Measurements from ENCODE around the gene DNAJC21. TPM values are rescaled to one million over a fixed set of nuclear protein-coding genes. Genes with fewer than 3 reads are reported as not detected.
A peak's percentile ranks its signal among the peaks of the same experiment; 100 is the strongest.

Gene DNAJC21
- total and polyA plus RNA-seq, 2 of the 4 experiments (the other 2 are of a cell fraction), result 8.8 to 12.7 TPM

DNA sequence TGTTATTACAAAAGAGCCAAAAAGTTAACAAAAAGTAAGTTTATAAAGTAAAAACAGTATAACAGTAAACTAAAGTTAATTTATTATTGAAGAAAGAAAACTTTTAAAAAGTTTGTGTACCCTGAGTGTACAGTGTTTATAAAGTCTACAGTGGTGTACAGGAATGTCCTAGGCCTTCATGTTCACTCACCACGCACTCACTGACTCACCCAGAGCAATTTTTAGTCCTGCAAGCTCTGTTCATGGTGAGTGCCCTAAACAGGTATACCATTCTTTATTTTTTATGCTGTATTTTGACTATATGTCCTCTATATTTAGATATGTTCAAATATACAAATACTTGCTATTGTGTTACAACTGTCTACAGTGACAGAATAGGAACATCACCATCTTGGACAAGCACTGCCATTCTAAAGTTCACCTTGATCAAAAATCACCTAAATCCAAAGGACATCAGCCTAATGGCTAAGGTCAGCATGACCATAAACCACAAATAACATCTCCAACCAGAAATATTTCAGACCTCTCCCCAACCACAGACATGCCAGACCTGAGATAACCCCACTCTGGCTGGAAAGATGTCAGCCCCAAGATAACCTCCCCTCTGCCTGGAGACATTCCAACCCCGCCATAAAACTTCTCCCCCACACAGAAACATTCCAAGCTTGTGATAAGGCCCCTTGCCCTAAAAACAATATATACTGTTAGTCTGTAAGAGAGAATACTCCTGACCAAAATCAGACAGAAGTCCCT, 62.3 kb downstream of the DNAJC21 start:
- in situ Hi-C loops (cut with MboI; ENCODE audit: low sequenced_read_pairs), result no loop called here
- H4K20me1 ChIP-seq (ENCODE audit: insufficient read depth, low read length), result no peaks in the 10 kb centered on the region
- ATAC-seq (ENCODE audit: low read depth), result peak; percentile 86
- no peak overlapping the region for H2BK120ac ChIP-seq (ENCODE audit: low read depth, low read length)
- H3K9ac ChIP-seq (ENCODE audit: low read depth, low read length), result no peak overlapping the region
- H3K4me2 ChIP-seq (ENCODE audit: low read depth, low read length), result no peak overlapping the region
- H3K27me3 ChIP-seq (ENCODE audit: control insufficient read depth, insufficient read depth, low read length), result peaks cover 10% of the 10 kb centered on the region
- H3K9me1 ChIP-seq (ENCODE audit: insufficient read depth, low read length), result no peaks in the 10 kb centered on the region
- H3K56ac ChIP-seq (ENCODE audit: extremely low read depth, insufficient read depth, low read length), result no peak overlapping the region
- no peak overlapping the region for H2BK20ac ChIP-seq (ENCODE audit: low read depth, low read length)
- no peak overlapping the region for H3K4me3 ChIP-seq (ENCODE audit: insufficient read depth, low read depth, low read length)
- WGBS, 2 experiments (ENCODE audit: extremely low coverage in 2 of 2, insufficient read length in 1 of 2), result no CpG with 5 or more reads among the region's 2 CpGs
- ChIA-PET POLR2A (ENCODE audit: unreplicated experiment) (no interaction called here), CTCF (no interaction called here)
- no peak overlapping the region for H4K8ac ChIP-seq (ENCODE audit: low read depth in 2 of 2, low read length in 2 of 2)
- no peak overlapping the region for H3K27ac ChIP-seq (ENCODE audit: insufficient read depth, low read length)
- no peaks in the 10 kb centered on the region for H3K79me1 ChIP-seq (ENCODE audit: low read depth in 1 of 2, low read length in 2 of 2)
- no peak overlapping the region for H3K18ac ChIP-seq (ENCODE audit: low read depth, low read length)
- H4K91ac ChIP-seq (ENCODE audit: insufficient read depth, low read depth, low read length), result no peak overlapping the region
- peak; percentile 61 for DNase-seq
- no peak overlapping the region for H2AK9ac ChIP-seq (replicated peaks; ENCODE audit: low read depth, low read length, poor library complexity)
- no peak overlapping the region for H3K4ac ChIP-seq (ENCODE audit: low read depth, low read length)
- H3K4me1 ChIP-seq (ENCODE audit: control insufficient read depth, insufficient read depth, low read length), result no peaks in the 10 kb centered on the region
- no peak overlapping the region for H2BK15ac ChIP-seq (ENCODE audit: low read depth, low read length)
- H2AFZ ChIP-seq (replicated peaks; ENCODE audit: low read length, poor library complexity), result no peak overlapping the region
- dilution Hi-C loops (cut with HindIII; ENCODE audit: low sequenced_read_pairs, unreplicated experiment), result no loop called here
- H3K36me3 ChIP-seq (ENCODE audit: control insufficient read depth, insufficient read depth, low read length), result no peaks in the 10 kb centered on the region
- H2BK5ac ChIP-seq (ENCODE audit: low read depth, low read length, poor library complexity, severe bottlenecking), result peak overlapping the region; percentile 20
- no peak for TF ChIP-seq RCOR1 (IDR thresholded peaks at IDR 0.05; ENCODE audit: insufficient replicate concordance, low read length)
- TF ChIP-seq SMC3 (IDR thresholded peaks at IDR 0.05; ENCODE audit: low read depth, low read length), result no peak
- TF ChIP-seq MAZ (IDR thresholded peaks at IDR 0.05; ENCODE audit: borderline replicate concordance, low read depth, low read length), result no peak
- TF ChIP-seq BHLHE40 (IDR thresholded peaks at IDR 0.05; ENCODE audit: low read depth, low read length), result no peak
- TF ChIP-seq MAFK (IDR thresholded peaks at IDR 0.05; ENCODE audit: low read depth, low read length), result no peak
- no peak for TF ChIP-seq ELK1 (IDR thresholded peaks at IDR 0.05; ENCODE audit: borderline replicate concordance, low read depth, low read length)
- TF ChIP-seq POLR2A (IDR thresholded peaks at IDR 0.05; ENCODE audit: low read depth, low read length), result no peak
- TF ChIP-seq FOS (IDR thresholded peaks at IDR 0.05; ENCODE audit: low read depth, low read length), result no peak
- no peak for TF ChIP-seq CHD1 (IDR thresholded peaks at IDR 0.05; ENCODE audit: low read depth, low read length)
- no peak for TF ChIP-seq CEBPB (IDR thresholded peaks at IDR 0.05; ENCODE audit: low read depth, low read length)
- no peak for TF ChIP-seq USF2 (IDR thresholded peaks at IDR 0.05; ENCODE audit: low read depth, low read length)
- TF ChIP-seq RAD21 (IDR thresholded peaks at IDR 0.05; ENCODE audit: low read length), result no peak
- intact Hi-C loops (cut with micrococcal nuclease), result no loop called here
- H3K9me3 ChIP-seq (ENCODE audit: control insufficient read depth, insufficient read depth, low read length), result peaks cover 6% of the 10 kb centered on the region
- H3K23ac ChIP-seq (ENCODE audit: low read depth, low read length), result no peak overlapping the region
- no peak overlapping the region for H4K5ac ChIP-seq (ENCODE audit: low read depth, low read length)
- BruUV-seq (replicated peaks), result no TSS peak
- no peak overlapping the region for H2AK5ac ChIP-seq (ENCODE audit: low read depth, low read length)
- no peak overlapping the region for H3K14ac ChIP-seq (replicated peaks; ENCODE audit: low read depth, low read length)

Data from IMR-90 (cell line).